ENCODE measurements around the gene ANLN. TPM values are rescaled to one million over a fixed set of nuclear protein-coding genes. Genes with fewer than 3 reads are reported as not detected.

The ANLN gene
- total RNA-seq, 2 donors from 2014 or later = 2.4 to 9.0 TPM

DNA sequence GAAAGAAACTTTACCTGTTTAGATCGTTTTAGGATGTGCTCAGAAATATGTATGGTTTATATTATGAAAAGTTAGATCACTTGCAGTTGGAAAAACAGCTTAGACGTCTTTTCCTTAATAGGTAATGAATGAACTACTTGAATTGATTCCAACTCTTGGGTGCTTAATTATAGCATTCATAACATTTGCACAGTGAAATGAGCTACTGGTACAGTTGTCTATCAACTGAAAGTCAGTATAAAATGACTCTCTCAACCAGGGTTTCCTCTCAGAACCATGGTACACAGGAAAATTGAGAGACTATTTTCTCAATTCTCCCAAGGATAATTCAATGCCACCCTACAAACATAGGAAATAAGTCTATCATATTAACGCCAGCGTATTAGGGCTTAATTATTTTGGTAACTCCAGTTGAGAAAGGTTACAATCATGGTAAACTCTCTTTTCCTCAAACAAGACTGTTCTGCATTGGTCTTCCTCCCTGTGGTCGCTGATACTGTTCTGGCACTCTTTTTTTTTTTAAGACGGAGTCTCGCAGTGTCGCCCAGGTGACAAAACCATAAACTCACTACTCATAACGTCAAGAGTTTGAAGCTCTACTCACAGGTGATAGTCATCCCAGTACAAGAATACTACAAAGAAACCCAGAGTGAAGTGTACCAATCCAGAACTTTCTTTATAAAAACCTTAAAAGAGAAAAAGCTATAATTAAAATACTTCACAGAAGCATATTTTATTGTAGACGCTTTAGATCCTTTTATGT lies 2.0 kb downstream of the ANLN start:
- no peak for DNase-seq (ENCODE audit: low spot score)
- peaks cover 0 to 23% of the 10 kb centered on the region in 2 donors for H3K4me1 ChIP-seq

DNA sequence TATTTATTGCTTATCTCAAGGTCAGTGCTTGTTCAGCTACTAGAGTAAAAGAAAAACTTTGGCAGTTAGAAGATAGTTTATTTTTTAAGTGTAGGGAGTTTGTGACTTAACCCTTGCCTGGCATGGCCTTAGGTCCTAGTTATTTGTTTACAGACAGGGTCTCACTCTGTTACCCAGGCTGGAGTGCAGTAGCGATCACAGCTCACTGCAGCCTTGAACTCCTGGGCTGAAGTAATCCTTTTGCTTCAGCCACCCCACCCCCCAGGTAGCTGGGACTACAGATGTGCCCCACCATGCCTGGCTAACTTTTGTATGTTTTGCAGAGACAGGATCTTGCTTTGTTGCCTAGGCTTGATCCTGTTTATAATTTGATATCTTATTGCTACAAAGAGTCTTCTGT lies 4.2 kb downstream of the ANLN start:
- Histone ChIP-seq H3K36me3 (no peaks in the 10 kb centered on the region), H3K4me1 (peaks cover 0 to 23% of the 10 kb centered on the region in 2 donors), H3K4me3 (no peak overlapping the region), H3K27ac (no peak overlapping the region), H3K9me3 (no peaks in the 10 kb centered on the region), H3K27me3 (no peaks in the 10 kb centered on the region)
- DNase-seq (ENCODE audit: low spot score) = no peak
- TF ChIP-seq, protein P1, sequence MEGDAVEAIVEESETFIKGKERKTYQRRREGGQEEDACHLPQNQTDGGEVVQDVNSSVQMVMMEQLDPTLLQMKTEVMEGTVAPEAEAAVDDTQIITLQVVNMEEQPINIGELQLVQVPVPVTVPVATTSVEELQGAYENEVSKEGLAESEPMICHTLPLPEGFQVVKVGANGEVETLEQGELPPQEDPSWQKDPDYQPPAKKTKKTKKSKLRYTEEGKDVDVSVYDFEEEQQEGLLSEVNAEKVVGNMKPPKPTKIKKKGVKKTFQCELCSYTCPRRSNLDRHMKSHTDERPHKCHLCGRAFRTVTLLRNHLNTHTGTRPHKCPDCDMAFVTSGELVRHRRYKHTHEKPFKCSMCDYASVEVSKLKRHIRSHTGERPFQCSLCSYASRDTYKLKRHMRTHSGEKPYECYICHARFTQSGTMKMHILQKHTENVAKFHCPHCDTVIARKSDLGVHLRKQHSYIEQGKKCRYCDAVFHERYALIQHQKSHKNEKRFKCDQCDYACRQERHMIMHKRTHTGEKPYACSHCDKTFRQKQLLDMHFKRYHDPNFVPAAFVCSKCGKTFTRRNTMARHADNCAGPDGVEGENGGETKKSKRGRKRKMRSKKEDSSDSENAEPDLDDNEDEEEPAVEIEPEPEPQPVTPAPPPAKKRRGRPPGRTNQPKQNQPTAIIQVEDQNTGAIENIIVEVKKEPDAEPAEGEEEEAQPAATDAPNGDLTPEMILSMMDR (IDR thresholded peaks at IDR 0.05) = no peak

More for the DNA sequence above, 2.0 kb downstream of the ANLN start:
- no peaks in the 10 kb centered on the region for H3K9me3 ChIP-seq
- H3K36me3 ChIP-seq = no peaks in the 10 kb centered on the region
- H3K4me3 ChIP-seq = no peak overlapping the region
- no peak overlapping the region for H3K27ac ChIP-seq
- TF ChIP-seq, protein P1 (IDR thresholded peaks at IDR 0.05) = no peak
- no peaks in the 10 kb centered on the region for H3K27me3 ChIP-seq

DNA sequence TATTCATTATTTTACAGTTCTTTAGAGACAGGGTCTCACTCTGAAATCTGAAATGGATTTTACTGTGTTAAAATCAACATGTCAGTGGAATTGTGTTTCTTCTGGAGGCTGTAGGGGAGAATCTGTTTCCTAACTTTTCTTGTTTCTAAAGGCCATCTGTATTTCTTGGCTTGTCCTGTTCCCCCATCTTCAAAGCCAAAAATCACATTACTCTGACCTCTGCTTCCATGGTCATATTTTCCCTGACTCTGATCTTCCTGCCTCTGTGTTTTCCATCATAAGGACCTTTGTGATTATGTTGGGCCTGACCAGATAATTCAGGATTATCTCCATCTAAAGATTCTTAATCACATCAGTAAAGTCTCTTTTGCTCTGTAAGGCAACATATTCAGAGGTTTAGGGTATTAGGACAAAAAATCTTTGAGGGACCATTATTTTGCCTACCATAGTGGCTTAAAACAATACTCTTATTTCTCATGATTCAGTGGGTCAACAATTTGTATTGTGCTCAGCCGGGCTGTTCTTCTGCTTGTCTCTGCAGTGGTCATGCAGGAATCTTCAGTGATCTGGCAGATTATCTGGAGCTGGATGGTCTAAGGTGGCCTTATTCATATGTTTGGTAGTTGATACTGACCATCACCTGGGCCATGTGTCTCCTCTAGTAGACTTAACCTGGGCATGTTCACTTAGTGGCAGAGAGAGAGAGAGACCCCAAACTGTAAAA lies 5.7 kb downstream of the ANLN start:
- TF ChIP-seq, protein P1 (IDR thresholded peaks at IDR 0.05) = no peak
- H3K27ac ChIP-seq = no peak overlapping the region
- peaks cover 0 to 14% of the 10 kb centered on the region in 2 donors for H3K4me1 ChIP-seq

DNA sequence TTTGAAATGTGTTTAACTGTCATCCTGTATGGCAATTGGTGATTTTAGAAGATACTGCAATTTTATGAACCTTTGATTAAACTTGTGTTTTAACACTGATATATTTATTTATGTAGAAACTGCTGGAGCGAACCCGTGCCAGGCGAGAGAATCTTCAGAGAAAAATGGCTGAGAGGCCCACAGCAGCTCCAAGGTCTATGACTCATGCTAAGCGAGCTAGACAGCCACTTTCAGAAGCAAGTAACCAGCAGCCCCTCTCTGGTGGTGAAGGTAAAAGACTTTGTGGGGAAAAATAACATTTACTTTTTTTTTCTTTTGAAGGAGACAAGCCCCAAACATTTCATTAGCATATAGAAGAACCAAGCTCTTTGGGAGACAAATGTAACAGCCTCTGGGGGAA lies 6.5 kb downstream of the ANLN start:
- TF ChIP-seq, protein P1 (IDR thresholded peaks at IDR 0.05) = no peak
- no peak for DNase-seq (ENCODE audit: low spot score)
- no peak overlapping the region for H3K4me3 ChIP-seq

More for the DNA sequence above, 5.7 kb downstream of the ANLN start:
- no peaks in the 10 kb centered on the region for H3K36me3 ChIP-seq
- no peak for DNase-seq (ENCODE audit: low spot score)
- H3K9me3 ChIP-seq = no peaks in the 10 kb centered on the region
- H3K27me3 ChIP-seq = no peaks in the 10 kb centered on the region
- no peak overlapping the region for H3K4me3 ChIP-seq

DNA sequence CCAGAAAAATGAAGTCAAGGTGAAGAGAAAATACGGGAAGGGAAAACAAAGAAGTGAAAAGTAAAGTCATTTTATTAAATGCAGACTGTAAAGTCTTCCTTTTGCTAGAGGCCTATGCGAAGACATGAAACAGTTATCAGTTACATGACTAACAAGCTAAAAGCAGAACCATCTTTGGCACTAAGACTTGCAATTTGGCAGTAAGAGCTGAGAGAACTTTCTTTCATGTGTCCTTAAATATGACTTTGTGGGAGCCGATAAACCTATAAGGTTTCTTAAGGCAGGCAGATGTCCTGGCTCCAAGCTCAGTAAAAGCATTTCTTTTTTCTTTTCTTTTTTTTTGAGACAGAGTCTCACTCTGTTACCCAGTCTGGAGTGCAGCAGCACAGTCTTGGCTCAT lies 10.4 kb downstream of the ANLN start:
- no peaks in the 10 kb centered on the region for H3K4me1 ChIP-seq
- no peak overlapping the region for H3K27ac ChIP-seq
- H3K4me3 ChIP-seq = no peak overlapping the region
- H3K27me3 ChIP-seq = no peaks in the 10 kb centered on the region
- H3K36me3 ChIP-seq = no peaks in the 10 kb centered on the region
- no peaks in the 10 kb centered on the region for H3K9me3 ChIP-seq
- no peak for DNase-seq (ENCODE audit: low spot score)
- TF ChIP-seq, protein P1 (IDR thresholded peaks at IDR 0.05) = no peak

More for the DNA sequence above, 6.5 kb downstream of the ANLN start:
- Histone ChIP-seq H3K36me3 (no peaks in the 10 kb centered on the region), H3K9me3 (no peaks in the 10 kb centered on the region), H3K27ac (no peak overlapping the region), H3K27me3 (no peaks in the 10 kb centered on the region), H3K4me1 (peaks cover 0 to 6% of the 10 kb centered on the region in 2 donors)

All from right atrium auricular region (tissue), 2 donors.